HG02642 (cell line): ENCODE measurements around the gene SLC7A6OS.

Experiments used
- ATAC-seq: cut with Tn5 transposase; IDR thresholded peaks from one replicate; pipeline ENCODE4 v1.9.1; 2021; ENCODE audit warnings: mild to moderate bottlenecking; ENCODE audit not compliant: unreplicated experiment, poor library complexity

The SLC7A6OS gene

DNA sequence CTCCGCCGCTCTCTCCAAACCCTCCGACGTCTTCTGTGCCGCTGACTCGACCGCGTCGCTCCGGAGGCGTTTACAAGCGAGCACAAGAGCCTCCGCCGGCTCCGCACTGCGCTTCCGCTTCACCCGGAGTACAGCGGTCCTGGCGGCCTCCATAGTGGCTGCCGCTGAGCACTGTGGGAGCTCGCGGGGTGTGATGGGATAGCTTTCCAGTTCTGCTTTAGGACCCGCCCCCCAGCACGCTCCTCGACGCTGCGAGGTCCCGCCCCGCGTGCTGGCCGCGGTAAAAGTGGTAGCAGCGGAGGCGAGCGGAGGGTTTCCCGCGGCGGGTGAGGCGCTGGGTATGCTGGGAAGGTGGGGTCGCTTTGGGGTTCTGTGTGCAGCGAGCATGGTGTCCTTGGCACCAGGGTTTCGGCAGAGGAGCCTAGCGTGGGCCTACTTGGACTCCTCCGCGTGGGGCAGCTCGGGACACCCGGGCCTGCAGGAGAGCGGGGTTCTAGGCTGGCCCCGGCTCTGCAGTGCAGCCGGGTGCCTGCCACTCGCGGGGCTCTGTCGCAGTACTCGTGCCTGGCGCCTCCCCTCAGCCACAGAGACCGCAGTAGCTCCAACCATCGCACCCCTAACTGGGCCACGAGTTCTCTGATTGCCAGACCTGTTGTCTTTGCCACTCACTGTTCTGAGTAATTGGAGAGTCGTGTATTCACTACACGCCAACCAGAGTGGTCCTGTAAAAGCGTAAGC, at the start of gene SLC7A6OS, which contains the start of gene PRMT7:
Gene SLC7A6OS (minus strand): TSS at position 173 of the 738 bp plus-strand sequence. CDS start 20 bp downstream, at position 153.
Gene PRMT7 (plus strand): TSS at position 246 of the 738 bp plus-strand sequence. CDS start 4,961 bp downstream, outside the sequence.
- ATAC-seq = peak; percentile 98

- ATAC-seq = no peak
Measured at GRCh38 chr16:68359398-68360191, 48.8 kb upstream of the SLC7A6OS start.

- no peak for ATAC-seq
Measured at GRCh38 chr16:68358951-68359350, 48.2 kb upstream of the SLC7A6OS start.

- no peak for ATAC-seq
Measured at GRCh38 chr16:68357923-68358322, 47.2 kb upstream of the SLC7A6OS start.

DNA sequence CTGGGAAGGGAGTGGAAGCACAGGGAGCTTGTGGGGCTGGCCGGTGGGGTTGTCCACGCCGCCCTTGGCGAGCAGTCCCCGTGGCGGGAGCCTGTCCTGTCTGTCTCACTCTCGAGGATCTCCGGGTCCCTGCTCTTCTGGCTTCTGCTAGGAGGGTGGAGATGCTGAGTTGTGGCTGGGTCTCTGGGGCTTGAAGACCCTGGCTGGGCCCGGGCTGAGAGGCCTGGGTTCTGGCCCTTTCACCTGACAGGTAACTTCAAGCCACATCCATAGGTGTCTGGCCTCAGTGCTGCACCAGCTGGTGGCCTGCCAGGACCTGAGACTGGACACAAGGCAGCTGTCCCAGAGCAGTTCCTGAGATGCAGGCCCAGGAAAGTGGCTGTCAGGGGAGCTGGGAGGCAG, 46.8 kb upstream of the SLC7A6OS start:
- ATAC-seq = no peak

DNA sequence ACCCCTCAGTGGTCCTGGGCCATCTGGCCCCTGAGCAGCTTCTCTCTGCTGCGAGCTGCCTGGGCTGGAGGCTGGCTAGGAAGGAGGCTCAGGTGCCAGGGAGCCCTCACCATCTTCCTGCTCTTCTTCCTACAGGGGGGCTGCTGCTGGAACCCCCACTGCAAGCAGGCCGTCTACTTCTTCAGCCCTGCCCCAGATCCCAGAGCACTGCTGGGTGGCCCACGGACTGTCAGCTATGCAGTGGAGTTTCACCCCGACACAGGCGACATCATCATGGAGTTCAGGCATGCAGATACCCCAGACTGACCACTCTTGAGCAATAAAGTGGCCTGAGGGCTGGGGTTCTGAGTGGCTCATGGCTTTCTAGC, 46.2 kb upstream of the SLC7A6OS start:
- ATAC-seq = no peak

DNA sequence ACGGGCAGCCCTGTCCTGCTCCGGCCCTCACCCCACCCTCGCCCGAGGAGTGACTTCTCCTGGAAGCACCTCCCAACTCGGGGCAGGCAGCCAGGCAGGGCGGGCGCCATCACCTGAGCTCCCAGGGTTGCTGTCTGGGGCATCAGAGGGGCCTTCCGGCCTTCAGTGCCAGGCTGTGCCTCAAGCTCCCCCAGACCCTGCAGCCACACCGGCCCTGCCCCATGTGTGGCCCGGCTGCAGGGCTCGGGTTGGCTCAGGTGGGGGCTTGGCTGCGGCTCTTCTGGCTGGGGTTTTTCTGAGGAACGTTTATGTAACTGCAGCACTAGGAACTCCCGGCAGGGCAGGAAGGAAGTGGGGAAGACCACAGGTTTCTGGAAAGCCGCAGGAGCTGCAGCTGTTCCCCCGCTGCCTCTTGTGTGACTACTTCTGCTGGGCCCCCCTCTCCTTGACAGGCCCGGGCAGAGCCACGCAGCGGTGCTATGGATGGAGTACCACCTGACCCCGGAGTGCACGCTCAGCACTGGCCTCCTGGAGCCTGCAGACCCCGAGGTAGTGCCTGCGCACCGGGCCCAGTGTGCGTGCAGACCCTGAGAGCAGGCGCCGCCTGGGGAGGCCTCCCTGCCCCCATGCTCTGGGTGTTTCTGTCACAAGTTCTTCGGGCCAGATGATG, 45.6 kb upstream of the SLC7A6OS start:
- ATAC-seq = peak; percentile 83

GRCh38 chr16:68355447-68356248, 44.9 kb upstream of the SLC7A6OS start:
- no peak for ATAC-seq

DNA sequence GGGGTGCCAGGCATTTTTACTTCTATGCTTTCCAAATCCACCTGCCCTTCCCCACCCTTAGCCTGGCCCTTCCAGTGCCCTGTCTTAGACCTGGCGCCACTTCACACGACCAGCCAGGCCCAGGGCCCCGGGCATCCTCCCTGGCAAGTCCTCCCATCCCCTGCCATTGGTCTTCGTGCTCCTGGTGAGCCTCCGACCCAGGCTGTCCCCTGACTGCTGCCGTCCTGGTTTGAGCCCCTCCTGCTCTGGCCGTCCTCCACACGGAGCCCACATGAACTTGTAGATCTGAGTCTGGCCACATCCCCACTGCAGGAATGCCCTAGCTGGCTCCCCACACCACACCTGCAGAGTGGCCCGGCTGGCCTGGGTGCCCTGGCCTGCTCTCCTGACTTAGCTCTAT, 44.1 kb upstream of the SLC7A6OS start:
- no peak for ATAC-seq

DNA sequence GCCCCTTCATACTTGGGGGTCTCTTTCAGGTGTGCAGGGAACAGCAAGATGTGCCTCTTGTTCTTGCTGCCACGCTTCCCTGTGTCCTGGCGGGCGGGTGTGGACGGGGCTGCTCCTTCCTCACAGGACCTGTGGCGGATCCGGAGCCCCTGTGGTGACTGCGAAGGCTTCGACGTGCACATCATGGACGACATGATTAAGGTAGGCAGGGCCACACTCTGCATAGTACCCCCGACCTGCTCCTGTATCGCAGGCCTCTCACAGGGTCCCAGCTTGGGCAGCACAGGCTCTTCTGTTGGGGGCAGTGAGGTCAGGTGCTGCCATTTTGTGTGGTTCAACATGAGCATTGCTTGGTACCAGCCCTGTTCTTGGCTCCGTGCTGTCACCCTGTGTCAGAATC, 42.6 kb upstream of the SLC7A6OS start:
- ATAC-seq = no peak

- no peak for ATAC-seq
Measured at GRCh38 chr16:68351991-68352431, 41.3 kb upstream of the SLC7A6OS start.

DNA sequence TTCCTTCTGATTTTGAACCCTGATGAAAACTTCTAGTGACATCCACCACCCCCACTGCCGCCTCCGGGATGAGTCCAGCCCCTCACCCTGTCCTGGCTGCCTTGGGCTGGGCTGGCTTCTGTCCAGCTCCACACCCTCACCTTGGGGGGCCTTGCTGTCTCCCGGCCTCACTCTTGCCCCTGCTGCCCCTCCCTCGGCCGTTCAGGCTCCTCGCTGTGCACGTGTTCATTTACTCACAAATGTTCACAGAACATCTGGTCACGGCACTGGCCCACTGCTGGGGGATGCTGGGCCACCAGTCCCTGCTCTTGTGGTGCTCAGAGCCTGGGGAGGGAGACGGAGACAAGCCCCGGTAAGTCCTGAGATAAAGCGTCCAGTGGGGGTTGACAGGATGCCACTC, 40.7 kb upstream of the SLC7A6OS start:
- no peak for ATAC-seq

DNA sequence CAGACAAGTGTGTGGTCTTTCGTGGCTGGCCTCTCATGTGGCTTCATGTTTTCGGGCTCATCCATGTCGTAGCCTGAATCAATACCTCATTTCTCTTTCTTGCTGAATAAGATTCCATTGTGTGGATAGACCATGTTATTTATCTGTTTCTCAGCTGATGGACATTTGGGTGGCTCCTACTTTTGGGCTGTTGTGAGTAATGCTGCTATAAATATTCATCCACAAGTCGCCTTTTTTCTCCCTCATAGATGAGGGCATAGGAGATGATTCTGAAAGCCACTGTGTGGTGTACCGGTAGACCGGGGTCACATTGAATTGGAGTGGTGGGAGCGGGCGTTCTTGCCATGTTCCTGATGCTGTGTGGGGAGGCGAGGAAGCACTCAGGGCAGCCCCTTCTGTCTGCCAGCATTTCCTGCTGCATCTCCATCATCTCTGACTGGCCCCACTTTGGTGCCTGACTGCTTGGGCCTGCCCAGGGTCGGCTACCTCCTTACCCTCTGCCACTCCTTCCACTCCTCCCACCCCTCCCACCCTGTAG, 40.1 kb upstream of the SLC7A6OS start:
- ATAC-seq = no peak

- no peak for ATAC-seq
Measured at GRCh38 chr16:68349838-68350410, 39.2 kb upstream of the SLC7A6OS start.

GRCh38 chr16:68348639-68349445, 38.1 kb upstream of the SLC7A6OS start:
- ATAC-seq = no peak

GRCh38 chr16:68347605-68348004, 36.9 kb upstream of the SLC7A6OS start:
- no peak for ATAC-seq

- ATAC-seq = no peak
Measured at GRCh38 chr16:68346892-68347480, 36.2 kb upstream of the SLC7A6OS start.

- no peak for ATAC-seq
Measured at GRCh38 chr16:68345958-68346635, 35.4 kb upstream of the SLC7A6OS start.
